Measurements from ENCODE around the gene TRIM7.
"Not testable (repeated sequence)": the region's sequence is repeated elsewhere in the genome, so short reads cannot be mapped to it uniquely, and the experiment has no call there.

TRIM7 gene

DNA sequence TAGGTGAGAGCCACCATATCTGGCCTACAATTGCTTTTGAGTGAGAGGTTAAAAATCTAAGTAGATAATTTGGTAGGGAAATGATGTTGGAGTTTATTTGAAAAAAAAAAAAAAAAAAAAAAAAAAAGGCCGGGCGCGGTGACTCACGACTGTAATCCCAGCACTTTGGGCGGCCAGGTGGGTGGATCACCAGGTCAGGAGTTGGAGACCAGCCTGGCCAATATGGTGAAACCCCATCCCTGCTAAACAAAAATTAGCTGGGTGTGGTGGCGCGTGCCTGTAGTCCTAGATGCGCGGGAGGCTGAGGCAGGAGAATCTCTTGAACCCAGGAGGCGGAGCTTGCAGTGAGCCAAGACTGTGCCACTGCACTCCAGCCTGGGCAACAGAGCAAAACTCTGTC is 9.3 kb upstream of the TRIM7 start:
- not testable (repeated sequence) for DNase-seq (ENCODE audit: low read depth in 1 of 2, low spot score in 1 of 2)

DNA sequence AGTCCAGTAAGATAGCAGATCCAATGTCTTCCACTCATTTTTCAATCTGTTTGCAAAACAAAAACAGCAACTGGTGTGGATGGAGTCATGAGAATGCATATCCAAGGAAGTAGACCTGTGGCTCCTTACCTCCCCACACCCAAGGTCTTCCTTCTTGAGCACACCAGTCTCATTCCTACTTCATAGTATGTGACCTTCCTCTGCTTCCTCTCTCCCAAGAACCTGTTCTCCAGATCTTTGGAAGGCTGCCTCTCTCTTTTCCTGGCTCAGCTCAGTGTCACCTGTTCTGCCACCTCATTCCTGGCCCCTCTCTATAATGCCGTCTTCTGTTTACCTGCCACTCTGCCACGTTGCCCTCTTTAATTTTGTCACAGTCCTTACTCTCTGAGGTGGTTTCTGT is 7.9 kb upstream of the TRIM7 start:
- DNase-seq (ENCODE audit: low read depth in 1 of 2, low spot score in 1 of 2) = no peak

DNA sequence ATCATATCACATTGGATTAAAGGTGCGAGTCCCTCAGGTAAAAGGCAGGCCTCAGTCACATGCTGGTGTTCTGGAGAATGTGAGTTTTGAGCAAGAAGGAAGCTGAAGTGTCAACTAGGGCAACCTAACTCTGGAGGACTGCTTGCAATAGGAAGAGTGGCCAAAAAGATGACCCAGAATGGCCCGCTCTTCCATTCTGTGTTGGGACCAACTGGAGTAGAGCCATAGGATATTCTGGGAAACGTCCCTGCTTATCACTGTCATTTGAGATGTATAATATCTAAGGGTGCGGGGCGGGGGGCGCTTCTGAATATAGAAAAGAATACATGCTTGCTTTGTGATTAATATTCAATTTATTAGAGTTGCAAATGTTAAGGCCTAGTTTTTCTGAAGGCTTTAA is 7.1 kb upstream of the TRIM7 start:
- no peak for DNase-seq (ENCODE audit: low read depth in 1 of 2, low spot score in 1 of 2)

DNA sequence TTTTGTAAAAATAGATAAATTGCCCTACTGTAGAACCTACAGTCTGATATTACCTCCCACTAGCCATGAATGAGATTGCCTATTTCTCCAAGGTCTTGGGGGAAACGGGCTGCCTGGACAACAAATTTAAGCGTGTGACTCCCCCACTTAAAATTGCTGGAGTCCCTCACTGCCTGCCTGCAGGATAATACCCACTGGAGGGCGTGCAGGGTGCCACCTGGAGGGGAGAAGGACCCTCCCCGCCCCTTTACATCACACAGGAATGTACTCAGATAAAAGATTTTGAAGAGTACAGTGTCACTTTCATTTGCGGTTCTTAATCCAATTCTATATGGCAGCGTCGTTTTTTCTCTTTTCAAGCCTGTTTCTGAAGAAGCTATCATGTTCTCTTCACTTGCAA is 6.2 kb upstream of the TRIM7 start:
- no peak for DNase-seq (ENCODE audit: low read depth in 1 of 2, low spot score in 1 of 2)

DNA sequence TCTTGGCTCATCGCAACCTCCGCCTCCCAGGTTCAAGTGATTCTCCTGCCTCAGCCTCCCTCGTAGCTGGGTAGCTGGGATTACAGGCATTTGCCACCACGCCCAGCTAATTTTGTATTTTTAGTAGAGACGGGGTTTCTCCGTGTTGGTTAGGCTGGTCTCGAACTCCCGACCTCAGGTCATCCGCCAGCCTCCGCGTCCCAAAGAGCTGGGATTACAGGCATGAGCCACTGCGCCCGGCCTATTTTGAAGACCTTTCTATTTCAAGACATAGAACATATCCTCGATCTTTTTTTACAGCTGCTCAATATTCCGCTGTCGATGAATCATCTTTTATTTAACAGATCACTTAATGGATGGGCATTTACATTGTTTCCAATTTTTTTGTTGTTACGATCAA is 5.7 kb upstream of the TRIM7 start:
- not testable (repeated sequence) for DNase-seq (ENCODE audit: low read depth in 1 of 2, low spot score in 1 of 2)

DNA sequence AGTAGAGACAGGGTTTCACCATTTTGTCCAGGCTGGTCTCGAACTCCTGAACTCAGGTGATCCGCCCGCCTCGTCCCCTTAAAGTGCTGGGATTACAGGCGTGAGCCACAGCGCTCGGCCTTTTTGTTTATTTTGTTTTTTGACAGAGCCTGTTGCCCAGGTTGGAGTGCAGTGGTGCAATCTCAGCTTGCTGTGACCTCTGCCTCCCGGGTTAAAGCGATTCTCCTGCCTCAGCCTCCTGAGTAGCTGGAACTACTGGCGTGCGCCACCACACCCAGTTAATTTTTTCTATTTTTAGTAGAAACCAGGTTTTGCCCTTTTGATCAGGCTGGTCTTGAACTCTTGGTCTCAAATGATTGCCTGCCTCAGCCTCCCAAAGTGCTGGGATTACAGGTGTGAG is 5.2 kb upstream of the TRIM7 start:
- DNase-seq (ENCODE audit: low read depth in 1 of 2, low spot score in 1 of 2) = not testable (repeated sequence)

DNA sequence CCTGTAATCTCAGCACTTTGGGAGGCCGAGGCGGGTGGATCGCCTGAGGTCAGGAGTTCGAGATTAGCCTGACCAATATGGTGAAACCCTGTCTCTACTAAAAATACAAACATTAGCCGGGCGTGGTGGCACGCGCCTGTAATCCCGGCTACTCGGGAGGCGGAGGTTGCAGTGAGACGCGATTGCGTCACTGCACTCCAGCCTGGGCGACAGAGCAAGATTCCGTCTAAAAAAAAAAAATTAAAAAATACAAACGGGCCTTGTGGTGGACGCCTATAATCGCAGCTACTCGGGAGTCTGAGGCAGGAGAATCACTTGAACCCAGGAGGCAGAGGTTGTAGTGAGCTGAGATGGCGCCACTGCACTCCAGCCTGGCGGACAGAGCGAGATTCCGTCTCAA is 4.0 kb upstream of the TRIM7 start:
- DNase-seq (ENCODE audit: low read depth in 1 of 2, low spot score in 1 of 2) = not testable (repeated sequence)

- no peak for DNase-seq (ENCODE audit: low read depth in 1 of 2, low spot score in 1 of 2)
Measured at GRCh38 chr5:181207960-181208253, 2.9 kb upstream of the TRIM7 start.

GRCh38 chr5:181207214-181207959 is 2.4 kb upstream of the TRIM7 start:
- peak; percentile 86 to 90 for DNase-seq (ENCODE audit: low read depth in 1 of 2, low spot score in 1 of 2)

DNA sequence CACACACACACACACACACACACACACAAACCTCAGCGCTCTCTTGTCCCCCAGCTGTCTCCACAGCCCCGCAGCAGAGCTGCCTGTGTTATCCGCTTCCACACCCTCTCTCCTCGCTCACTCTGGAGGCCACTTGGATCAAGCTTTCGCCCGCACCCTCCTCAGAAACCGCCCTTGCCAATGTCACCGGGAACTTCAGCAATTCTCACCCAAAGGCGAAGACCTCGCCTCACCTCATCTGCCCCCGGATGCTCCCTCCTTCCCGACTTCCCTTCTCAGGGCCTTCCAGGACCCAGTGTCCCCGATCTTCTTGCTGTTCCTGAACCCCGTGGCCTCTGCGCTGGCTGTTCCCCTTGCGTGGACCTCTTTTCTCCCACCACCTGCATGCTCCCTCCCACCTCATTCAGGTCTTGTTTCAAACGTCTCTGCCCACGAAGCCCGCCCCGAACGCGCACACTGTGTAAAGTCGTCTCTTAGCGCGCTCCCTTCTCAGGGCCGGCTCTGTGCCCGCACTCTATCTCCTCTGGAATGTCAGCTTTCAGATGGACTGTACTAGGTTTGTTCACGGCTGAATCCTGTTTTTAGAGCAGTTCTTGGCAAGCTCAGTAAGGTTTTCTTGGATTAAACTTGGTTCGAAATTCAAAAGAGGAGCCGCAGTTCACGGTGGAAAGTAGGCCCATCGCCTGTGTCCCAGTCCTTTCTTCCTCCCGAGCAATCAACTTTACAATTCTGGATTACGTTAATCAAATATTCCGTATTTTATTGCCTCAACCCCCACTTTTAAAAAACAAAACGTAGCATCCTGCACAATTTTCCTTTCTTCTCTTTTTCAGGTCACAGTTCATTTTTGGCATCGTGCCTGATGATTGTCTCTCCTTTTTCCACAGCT is 1.0 kb upstream of the TRIM7 start:
- DNase-seq (ENCODE audit: low read depth in 1 of 2, low spot score in 1 of 2) = no peak

DNA sequence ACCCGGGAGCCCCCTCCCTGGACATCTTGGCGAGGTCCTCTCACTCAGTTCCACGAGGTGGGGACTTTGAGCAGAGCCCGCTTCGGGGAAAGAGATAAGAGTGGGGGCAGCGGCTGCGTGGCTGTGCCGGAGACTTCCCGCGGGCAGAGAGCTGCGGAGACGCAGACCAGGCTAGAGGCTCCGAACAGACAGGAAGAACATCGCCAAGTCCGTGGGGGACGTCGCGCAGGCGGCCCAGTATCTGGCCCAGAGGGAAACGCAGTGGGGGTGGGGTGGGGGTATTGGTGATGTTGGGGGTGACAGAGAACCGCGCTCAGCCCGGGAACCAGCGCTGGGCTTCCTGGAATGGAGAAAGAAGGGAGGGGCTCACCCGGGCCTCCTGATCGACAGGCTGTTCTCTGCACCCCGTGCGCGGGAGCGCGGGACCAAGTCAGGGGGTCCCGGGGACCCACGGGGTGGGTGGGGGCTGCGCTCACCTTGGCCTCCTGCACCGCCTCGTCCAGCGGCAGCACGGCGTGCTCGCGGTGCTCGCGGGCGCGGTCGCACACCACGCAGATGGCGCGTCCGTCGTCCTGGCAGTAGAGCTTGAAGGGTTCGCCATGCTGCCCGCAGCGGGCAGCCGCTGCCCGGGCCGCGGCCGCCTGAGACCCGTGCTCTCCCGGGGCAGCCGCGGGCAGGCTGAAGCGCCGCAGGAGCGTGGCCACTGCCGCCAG is 727 bp downstream of the TRIM7 start:
- no peak for DNase-seq (ENCODE audit: low read depth in 1 of 2, low spot score in 1 of 2)

- no peak for DNase-seq (ENCODE audit: low read depth in 1 of 2, low spot score in 1 of 2)
Measured at GRCh38 chr5:181203777-181204112, 1.3 kb downstream of the TRIM7 start.

GRCh38 chr5:181203093-181203711 is 1.8 kb downstream of the TRIM7 start:
- DNase-seq (ENCODE audit: low read depth in 1 of 2, low spot score in 1 of 2) = no peak

DNA sequence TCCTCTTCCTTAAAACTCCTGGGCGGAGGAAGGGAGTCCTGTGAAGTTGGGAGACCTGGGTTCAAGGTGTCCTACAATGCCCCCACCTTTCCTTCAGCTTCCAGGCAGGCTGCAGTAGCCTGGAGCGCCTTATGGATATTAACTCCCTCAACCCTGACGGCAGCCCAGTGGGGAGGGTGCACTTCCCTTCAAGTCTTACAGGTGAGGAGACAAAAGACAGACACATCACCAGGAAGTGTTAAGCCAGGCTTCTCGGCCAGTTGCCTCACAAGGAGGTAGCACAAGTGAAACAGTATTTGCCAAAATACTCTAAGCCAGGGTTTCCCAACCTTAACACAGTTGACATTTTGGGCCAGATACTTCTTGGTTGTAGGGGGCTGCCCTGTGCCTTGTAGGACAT is 4.2 kb downstream of the TRIM7 start:
- no peak for DNase-seq (ENCODE audit: low read depth in 1 of 2, low spot score in 1 of 2)

DNA sequence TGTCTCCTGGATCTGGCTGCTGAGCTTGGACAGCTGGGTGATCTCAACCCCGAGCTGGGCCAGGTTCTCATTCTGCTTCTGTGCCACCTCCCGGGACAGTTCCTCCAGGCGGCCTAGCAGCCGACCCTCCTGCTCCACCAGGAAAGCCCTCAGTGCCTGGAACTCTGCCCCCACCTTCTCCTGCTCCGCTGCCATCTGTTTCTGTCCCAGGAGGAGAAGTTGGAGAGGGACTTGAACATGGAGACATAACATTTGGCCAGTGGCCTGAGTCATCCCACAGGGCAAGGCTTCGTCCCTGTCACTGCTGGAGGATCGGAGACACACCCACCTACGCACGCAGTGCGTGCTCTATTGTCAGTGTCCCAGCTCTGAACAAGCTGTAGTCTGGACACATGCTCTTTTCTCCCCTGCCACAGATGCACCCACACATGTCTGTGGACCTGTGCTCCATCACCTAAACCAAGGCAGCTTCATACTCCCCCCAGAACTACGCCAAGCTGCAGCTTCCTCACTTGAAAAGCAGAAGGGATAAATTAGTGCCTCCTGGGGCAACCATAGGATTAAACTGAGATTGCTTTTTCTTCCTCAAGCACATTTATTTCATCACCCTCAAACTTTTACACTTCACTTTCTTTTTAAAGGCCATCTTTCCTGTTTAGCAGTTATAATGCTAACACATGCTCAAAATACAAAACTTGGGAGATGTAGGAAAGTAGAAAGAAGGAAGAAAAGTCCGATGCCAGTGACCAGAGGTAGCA is 4.9 kb downstream of the TRIM7 start:
- DNase-seq (ENCODE audit: low read depth in 1 of 2, low spot score in 1 of 2) = no peak

GRCh38 chr5:181198905-181199519 is 6.0 kb downstream of the TRIM7 start:
- DNase-seq (ENCODE audit: low read depth in 1 of 2, low spot score in 1 of 2) = no peak

- no peak for DNase-seq (ENCODE audit: low read depth in 1 of 2, low spot score in 1 of 2)
Measured at GRCh38 chr5:181198106-181198685, 6.8 kb downstream of the TRIM7 start.

GRCh38 chr5:181197326-181197951 is 7.6 kb downstream of the TRIM7 start:
- DNase-seq (ENCODE audit: low read depth in 1 of 2, low spot score in 1 of 2) = no peak

- DNase-seq (ENCODE audit: low read depth in 1 of 2, low spot score in 1 of 2) = no peak
Measured at GRCh38 chr5:181195249-181195761, 9.7 kb downstream of the TRIM7 start.

Data from activated CD4-positive, alpha-beta T cell treated with anti-CD3 and anti-CD28 coated beads, Interleukin-2, amount 50 U/mL, for 24 hours (primary cell).